ENCODE results near the gene ZNF816. TPM values are rescaled to one million over a fixed set of nuclear protein-coding genes. Genes with fewer than 3 reads are reported as not detected.
"Not testable (repeated sequence)": the region's sequence is repeated elsewhere in the genome, so short reads cannot be mapped to it uniquely, and the experiment has no call there.

The ZNF816 gene
- total and polyA plus RNA-seq, 2 of the 8 experiments (the other 6 are each of a cell fraction or from before 2014, with no cell fraction given), result 2.7 to 13.2 TPM

DNA sequence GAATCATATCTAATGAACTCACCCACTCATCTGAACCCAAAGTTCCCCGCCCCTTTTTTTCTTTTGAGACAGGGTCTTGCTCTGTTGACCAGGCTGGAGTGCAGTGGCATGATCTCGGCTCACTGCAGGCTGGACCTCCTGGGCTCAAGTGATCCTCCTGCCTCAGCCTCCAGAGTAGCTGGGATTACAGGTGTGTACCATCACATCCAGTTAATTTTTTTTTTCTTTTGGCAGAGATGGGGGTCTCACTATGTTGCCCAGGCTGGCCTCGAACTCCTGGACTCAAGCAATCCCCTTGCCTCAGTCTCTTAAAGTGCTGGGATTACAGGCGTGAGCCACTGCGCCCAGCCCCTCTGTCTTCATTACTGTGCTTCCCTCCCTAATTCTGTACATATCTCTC lies 21.8 kb downstream of the ZNF816 start:
- not testable (repeated sequence) for H3K27ac ChIP-seq (ENCODE audit: low read depth, low read length); H2BK5ac ChIP-seq (ENCODE audit: low read depth, low read length); H4K20me1 ChIP-seq (replicated peaks in 1 of 2; ENCODE audit: control insufficient read depth in 1 of 2, insufficient read depth in 2 of 2, low read length in 2 of 2); H3K23me2 ChIP-seq (ENCODE audit: low read depth, low read length); H2BK12ac ChIP-seq (ENCODE audit: low read depth, low read length); H3K9ac ChIP-seq (replicated peaks in 1 of 4; ENCODE audit: extremely low read depth in 1 of 4, low read depth in 3 of 4, low read length in 3 of 4); H3K56ac ChIP-seq (replicated peaks; ENCODE audit: insufficient read length, low read depth, low read length); H4K91ac ChIP-seq (replicated peaks; ENCODE audit: insufficient read length, low read length); H3K27me3 ChIP-seq (replicated peaks in 1 of 4; ENCODE audit: control insufficient read depth in 3 of 4, extremely low read depth in 1 of 4, insufficient read depth in 3 of 4, low read length in 3 of 4); H3K36me3 ChIP-seq (ENCODE audit: control insufficient read depth in 2 of 4, insufficient read depth in 4 of 4, low read length in 3 of 4); H2BK120ac ChIP-seq (replicated peaks; ENCODE audit: low read depth, low read length); H2AK5ac ChIP-seq (ENCODE audit: low read depth, low read length); H4K5ac ChIP-seq (ENCODE audit: insufficient read length, low read depth, low read length); H2BK15ac ChIP-seq (ENCODE audit: low read length); H3K23ac ChIP-seq (ENCODE audit: insufficient read length); H3K9me3 ChIP-seq (ENCODE audit: insufficient read depth in 2 of 2, low read depth in 1 of 2, low read length in 1 of 2); H3K18ac ChIP-seq (ENCODE audit: extremely low read depth, low read length); FAIRE-seq; DNase-seq (ENCODE audit: low read depth in 1 of 2, low spot score in 2 of 2); H3K79me1 ChIP-seq (ENCODE audit: low read depth, low read length); H3K4ac ChIP-seq (replicated peaks; ENCODE audit: insufficient read length, low read depth, low read length); H2BK20ac ChIP-seq (ENCODE audit: low read length); H2AFZ ChIP-seq (ENCODE audit: low read length); H4K8ac ChIP-seq (ENCODE audit: extremely low read depth, insufficient read depth, low read length); H3K14ac ChIP-seq (ENCODE audit: insufficient read length)
- WGBS, 2 experiments (ENCODE audit: extremely low coverage in 1 of 2, insufficient coverage in 1 of 2, insufficient read length in 1 of 2, insufficient replicate concordance in 2 of 2, low coverage in 1 of 2, low lambda C conversion rate in 2 of 2, missing lambda C conversion rate in 1 of 2), result 86% methylated on average over 5 of the region's 5 CpGs; no CpG with 5 or more reads in 1 of the 2 experiments
- ChIA-PET CTCF (ENCODE audit: partially characterized antibody) (interaction anchor here (0.7 kb wide), 1 partner anchor 64 kb away, joined by 3 read pairs; no protein-coding TSS in a partner anchor), POLR2A (ENCODE audit: partially characterized antibody) (interaction anchor here (0.7 to 1.3 kb wide), 3 partner anchors 14 to 89 kb away, joined by 3 to 5 read pairs (median 4); no protein-coding TSS in a partner anchor)
- Histone ChIP-seq H3K4me3 (ENCODE audit: extremely low read depth in 1 of 4, insufficient read depth in 2 of 4, low read depth in 3 of 4, low read length in 4 of 4) (0 out of 8 replicates have a peak overlapping the region, but pooled peaks of 1 of the 4 experiments have one; percentile 78), H3K4me2 (ENCODE audit: insufficient read depth in 1 of 2, low read depth in 2 of 2, low read length in 2 of 2) (peak overlapping the region in 1 of 2 experiments; percentile 67; a peak in 1 of 4 replicates), H3K79me2 (ENCODE audit: control insufficient read depth in 1 of 2, insufficient read depth in 2 of 2, low read length in 2 of 2) (peaks cover 0 to 34% of the 10 kb centered on the region in 2 experiments; a peak in 2 of 4 replicates), H3K4me1 (replicated peaks in 1 of 4; ENCODE audit: control insufficient read depth in 3 of 4, insufficient read depth in 4 of 4, low read length in 3 of 4) (peaks cover 2 to 15% (median 9%) of the 10 kb centered on the region in 4 experiments; a peak in 5 of 7 replicates)

All from H1 (cell line).